ENCODE data around the gene SFPQ.
"Not testable (repeated sequence)": the region's sequence is repeated elsewhere in the genome, so short reads cannot be mapped to it uniquely, and the experiment has no call there.

SFPQ gene

GRCh38 chr1:35143737-35144508, 49.0 kb downstream of the SFPQ start:
- H3K4me3 ChIP-seq (ENCODE audit: low read depth, low read length) = no peak overlapping the region
- TF ChIP-seq CTCF (IDR thresholded peaks at IDR 0.05; ENCODE audit: low read depth, low read length, missing control alignments) = no peak
- in situ Hi-C loops (cut with HindIII; ENCODE audit: low sequenced_read_pairs) = no loop called here
- DNase-seq (ENCODE audit: low read depth) = no peak

- H3K4me3 ChIP-seq (ENCODE audit: low read depth, low read length); DNase-seq (ENCODE audit: low read depth); in situ Hi-C loops (cut with HindIII; ENCODE audit: low sequenced_read_pairs): not testable (repeated sequence)
Observed at GRCh38 chr1:35142728-35143127, 50.2 kb downstream of the SFPQ start.

GRCh38 chr1:35142294-35142693, 50.7 kb downstream of the SFPQ start:
- H3K4me3 ChIP-seq (ENCODE audit: low read depth, low read length); in situ Hi-C loops (cut with HindIII; ENCODE audit: low sequenced_read_pairs); DNase-seq (ENCODE audit: low read depth): not testable (repeated sequence)

GRCh38 chr1:35137590-35137989, 55.4 kb downstream of the SFPQ start:
- H3K4me3 ChIP-seq (ENCODE audit: low read depth, low read length); in situ Hi-C loops (cut with HindIII; ENCODE audit: low sequenced_read_pairs); DNase-seq (ENCODE audit: low read depth): not testable (repeated sequence)

- no peak for TF ChIP-seq CTCF (IDR thresholded peaks at IDR 0.05; ENCODE audit: low read depth, low read length, missing control alignments)
- H3K4me3 ChIP-seq (ENCODE audit: low read depth, low read length) = no peak overlapping the region
- DNase-seq (ENCODE audit: low read depth) = no peak
- in situ Hi-C loops (cut with HindIII; ENCODE audit: low sequenced_read_pairs) = no loop called here
Observed at GRCh38 chr1:35136780-35137179, 56.2 kb downstream of the SFPQ start.

All from astrocyte of the cerebellum (primary cell).